ENCODE results near the gene LSM14B. TPM values are rescaled to one million over a fixed set of nuclear protein-coding genes. Genes with fewer than 3 reads are reported as not detected.

LSM14B gene
- total RNA-seq, 2 experiments from 2014 or later = 34.5 to 35.7 TPM

DNA sequence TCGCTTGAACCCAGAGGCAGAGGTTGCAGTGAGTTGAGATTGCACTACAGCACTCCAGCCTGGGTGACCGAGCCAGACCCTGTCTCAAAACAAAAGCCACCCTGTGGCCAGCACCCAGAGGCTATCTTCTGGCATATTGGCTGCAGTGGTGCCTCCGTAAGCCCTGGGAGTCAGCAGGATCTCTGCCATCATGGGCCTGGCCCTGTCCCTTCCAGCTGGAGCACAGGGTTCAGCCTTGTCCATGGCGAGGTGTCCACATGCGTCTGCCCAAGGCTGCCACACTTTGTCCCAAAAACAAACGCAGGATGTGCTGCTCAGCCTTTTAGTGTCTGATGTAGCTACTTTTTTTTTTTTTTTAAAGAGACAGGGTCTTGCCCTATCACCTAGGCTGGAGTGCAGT is 45.2 kb downstream of the LSM14B start:
- TF ChIP-seq, protein P1, sequence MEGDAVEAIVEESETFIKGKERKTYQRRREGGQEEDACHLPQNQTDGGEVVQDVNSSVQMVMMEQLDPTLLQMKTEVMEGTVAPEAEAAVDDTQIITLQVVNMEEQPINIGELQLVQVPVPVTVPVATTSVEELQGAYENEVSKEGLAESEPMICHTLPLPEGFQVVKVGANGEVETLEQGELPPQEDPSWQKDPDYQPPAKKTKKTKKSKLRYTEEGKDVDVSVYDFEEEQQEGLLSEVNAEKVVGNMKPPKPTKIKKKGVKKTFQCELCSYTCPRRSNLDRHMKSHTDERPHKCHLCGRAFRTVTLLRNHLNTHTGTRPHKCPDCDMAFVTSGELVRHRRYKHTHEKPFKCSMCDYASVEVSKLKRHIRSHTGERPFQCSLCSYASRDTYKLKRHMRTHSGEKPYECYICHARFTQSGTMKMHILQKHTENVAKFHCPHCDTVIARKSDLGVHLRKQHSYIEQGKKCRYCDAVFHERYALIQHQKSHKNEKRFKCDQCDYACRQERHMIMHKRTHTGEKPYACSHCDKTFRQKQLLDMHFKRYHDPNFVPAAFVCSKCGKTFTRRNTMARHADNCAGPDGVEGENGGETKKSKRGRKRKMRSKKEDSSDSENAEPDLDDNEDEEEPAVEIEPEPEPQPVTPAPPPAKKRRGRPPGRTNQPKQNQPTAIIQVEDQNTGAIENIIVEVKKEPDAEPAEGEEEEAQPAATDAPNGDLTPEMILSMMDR (IDR thresholded peaks at IDR 0.05) = no peak
- no peaks in the 10 kb centered on the region for H3K27me3 ChIP-seq (ENCODE audit: control insufficient read depth in 1 of 2, insufficient read depth in 2 of 2, low read length in 2 of 2)
- H3K36me3 ChIP-seq (ENCODE audit: insufficient read depth, low read length) = peaks cover 42% of the 10 kb centered on the region
- no peak overlapping the region for H3K27ac ChIP-seq (ENCODE audit: low read depth in 1 of 2, low read length in 2 of 2)
- H3K4me3 ChIP-seq (ENCODE audit: low read length) = no peak overlapping the region
- Mint-ChIP-seq H3K4me3 (no peak overlapping the region), H3K27me3 (no peaks in the 10 kb centered on the region), H3K27ac (no peak overlapping the region), H3K4me1 (ENCODE audit: low read depth) (no peaks in the 10 kb centered on the region), H3K36me3 (ENCODE audit: low read depth) (peaks cover 33% of the 10 kb centered on the region), H3K9me3 (no peaks in the 10 kb centered on the region)
- H3K9me3 ChIP-seq (ENCODE audit: control insufficient read depth in 1 of 2, insufficient read depth in 1 of 2, low read length in 2 of 2) = no peaks in the 10 kb centered on the region
- CTCF ChIA-PET = no interaction called here
- POLR2A ChIA-PET = no interaction called here
- intact Hi-C loops (cut with DNase I, micrococcal nuclease) = no loop called here
- ATAC-seq (ENCODE audit: poor library complexity) (no peak), DNase-seq (no peak)
- no peaks in the 10 kb centered on the region for H3K4me1 ChIP-seq (ENCODE audit: insufficient read depth, low read length)

DNA sequence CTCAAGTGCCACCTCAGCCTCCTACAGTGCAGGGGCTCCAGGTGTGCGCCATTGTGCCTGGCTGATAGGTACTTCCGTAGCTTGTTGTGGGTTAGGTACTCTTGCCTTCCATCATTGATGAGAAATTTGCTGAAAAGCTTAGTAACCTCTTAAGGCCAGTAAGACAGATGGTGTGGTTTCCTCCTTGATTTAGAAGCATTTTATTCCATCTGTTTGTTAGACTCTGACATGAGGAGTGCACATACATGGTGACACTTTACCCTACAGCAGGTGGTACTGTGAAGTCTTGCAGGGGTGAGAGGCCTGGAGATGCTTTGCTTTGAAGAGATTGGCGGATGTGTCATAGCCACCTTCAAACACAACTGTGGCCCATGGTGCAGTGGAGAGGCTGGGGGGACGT is 45.8 kb downstream of the LSM14B start:
- DNase-seq (no peak), ATAC-seq (ENCODE audit: poor library complexity) (no peak)
- H3K36me3 Mint-ChIP-seq (ENCODE audit: low read depth) = peaks cover 33% of the 10 kb centered on the region
- ChIA-PET CTCF (no interaction called here), POLR2A (no interaction called here)
- Histone ChIP-seq H3K27ac (ENCODE audit: low read depth in 1 of 2, low read length in 2 of 2) (no peak overlapping the region), H3K4me3 (ENCODE audit: low read length) (no peak overlapping the region), H3K4me1 (ENCODE audit: insufficient read depth, low read length) (no peaks in the 10 kb centered on the region), H3K27me3 (ENCODE audit: control insufficient read depth in 1 of 2, insufficient read depth in 2 of 2, low read length in 2 of 2) (no peaks in the 10 kb centered on the region), H3K9me3 (ENCODE audit: control insufficient read depth in 1 of 2, insufficient read depth in 1 of 2, low read length in 2 of 2) (no peaks in the 10 kb centered on the region), H3K36me3 (ENCODE audit: insufficient read depth, low read length) (peaks cover 36% of the 10 kb centered on the region)
- H3K27me3 Mint-ChIP-seq = no peaks in the 10 kb centered on the region
- no peaks in the 10 kb centered on the region for H3K9me3 Mint-ChIP-seq
- no peak overlapping the region for H3K4me3 Mint-ChIP-seq
- TF ChIP-seq, protein P1 (IDR thresholded peaks at IDR 0.05) = no peak
- H3K27ac Mint-ChIP-seq = no peak overlapping the region
- no peaks in the 10 kb centered on the region for H3K4me1 Mint-ChIP-seq (ENCODE audit: low read depth)
- intact Hi-C loops (cut with DNase I, micrococcal nuclease) = no loop called here

DNA sequence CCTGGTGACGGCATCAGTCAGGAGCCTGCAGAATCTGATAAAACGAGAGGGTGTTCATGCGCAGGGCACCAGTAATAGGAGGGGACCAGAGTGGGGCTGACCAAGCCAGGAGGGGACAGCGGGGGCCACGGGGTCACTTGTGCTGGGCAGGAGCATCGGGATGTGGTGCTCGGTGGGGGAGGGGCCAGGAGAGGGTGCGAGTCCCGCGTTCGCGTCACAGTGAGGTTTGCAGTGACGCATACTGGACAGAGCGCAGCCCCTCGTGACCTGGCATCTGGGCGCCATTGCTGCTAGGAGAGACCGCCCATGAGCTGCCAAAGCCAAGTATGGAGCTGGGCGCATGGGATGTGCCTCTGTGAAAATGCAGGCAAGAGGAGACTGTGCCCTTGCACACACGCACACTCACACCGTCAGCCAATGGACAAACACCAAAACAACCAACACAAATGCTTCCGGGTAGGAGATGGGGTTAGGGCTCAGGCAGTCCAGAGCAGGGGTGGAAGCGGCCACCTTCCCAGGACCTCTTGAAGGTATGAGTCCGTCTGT is 46.7 kb downstream of the LSM14B start:
- ChIA-PET CTCF (no interaction called here), POLR2A (no interaction called here)
- Histone ChIP-seq H3K9me3 (ENCODE audit: control insufficient read depth in 1 of 2, insufficient read depth in 1 of 2, low read length in 2 of 2) (no peaks in the 10 kb centered on the region), H3K4me1 (ENCODE audit: insufficient read depth, low read length) (no peaks in the 10 kb centered on the region), H3K4me3 (ENCODE audit: low read length) (no peak overlapping the region), H3K27me3 (ENCODE audit: control insufficient read depth in 1 of 2, insufficient read depth in 2 of 2, low read length in 2 of 2) (no peaks in the 10 kb centered on the region), H3K27ac (ENCODE audit: low read depth in 1 of 2, low read length in 2 of 2) (no peak overlapping the region), H3K36me3 (ENCODE audit: insufficient read depth, low read length) (peaks cover 29% of the 10 kb centered on the region)
- H3K4me3 Mint-ChIP-seq = no peak overlapping the region
- peaks cover 29% of the 10 kb centered on the region for H3K36me3 Mint-ChIP-seq (ENCODE audit: low read depth)
- intact Hi-C loops (cut with DNase I, micrococcal nuclease) = no loop called here
- no peaks in the 10 kb centered on the region for H3K27me3 Mint-ChIP-seq
- H3K27ac Mint-ChIP-seq = no peak overlapping the region
- ATAC-seq (ENCODE audit: poor library complexity) (no peak), DNase-seq (no peak)
- TF ChIP-seq, protein P1 (IDR thresholded peaks at IDR 0.05) = no peak
- no peaks in the 10 kb centered on the region for H3K9me3 Mint-ChIP-seq
- H3K4me1 Mint-ChIP-seq (ENCODE audit: low read depth) = no peaks in the 10 kb centered on the region
